ENCODE results near the gene PFAS.

Gene PFAS

DNA sequence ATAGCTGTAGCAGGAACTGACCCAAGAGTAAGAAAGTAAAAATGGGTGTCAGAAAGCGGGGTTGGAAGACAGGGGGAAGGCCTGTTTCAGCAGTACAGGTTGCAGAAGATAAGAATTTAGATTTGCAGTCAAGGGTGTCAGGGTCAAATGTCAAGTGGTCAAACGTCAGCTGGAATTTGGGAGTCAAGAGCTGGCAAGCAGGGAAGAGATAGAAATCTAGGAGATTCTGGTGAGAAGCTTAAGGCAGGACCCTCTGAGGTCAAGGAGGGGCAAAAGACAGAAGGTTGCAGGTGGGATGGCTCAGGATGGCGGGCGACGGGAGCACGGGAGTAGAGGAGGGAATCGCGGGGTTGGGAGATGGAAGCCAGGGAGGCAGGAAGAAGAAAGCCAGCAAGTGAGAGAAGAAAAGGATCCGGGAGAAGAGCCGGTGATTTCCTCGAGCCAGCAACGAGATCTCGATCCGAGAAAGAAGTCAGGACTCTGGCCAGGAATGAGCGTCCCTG lies 45.8 kb downstream of the PFAS start:
- FAIRE-seq, result no peak
- no peak for DNase-seq (ENCODE audit: low spot score)

GRCh38 chr17:8300226-8300625 lies 51.1 kb downstream of the PFAS start:
- FAIRE-seq (no peak), DNase-seq (ENCODE audit: low spot score) (no peak)

DNA sequence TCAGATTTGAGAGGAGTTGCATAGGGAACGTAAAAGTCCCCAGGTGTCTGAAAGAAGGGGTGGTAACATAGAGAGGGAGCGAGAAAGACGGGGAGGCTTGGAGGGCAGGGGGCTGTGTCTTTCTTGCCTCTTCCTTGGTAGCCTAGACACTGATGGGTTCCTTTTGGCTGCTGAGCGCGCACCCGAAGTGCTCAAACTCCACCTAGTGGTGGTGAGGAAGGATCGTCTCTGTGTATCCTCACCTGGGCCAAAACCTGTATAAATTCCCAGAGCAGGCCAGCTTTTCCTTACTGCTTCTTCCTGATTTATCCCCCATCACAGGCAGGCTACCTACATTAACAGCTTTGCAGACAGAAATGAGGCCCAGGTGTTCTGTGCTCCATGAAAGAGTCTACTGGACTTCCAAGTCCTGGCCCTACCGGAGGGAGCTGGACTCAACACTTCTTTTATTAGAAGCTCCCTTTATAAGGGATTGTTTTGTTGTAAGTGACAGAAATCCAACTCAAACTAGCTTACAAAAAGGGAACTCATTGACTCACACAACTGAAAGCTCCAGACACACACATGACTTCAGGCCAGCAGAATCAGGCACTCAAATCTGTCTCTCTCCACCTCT lies 51.6 kb downstream of the PFAS start:
- FAIRE-seq (no peak), DNase-seq (ENCODE audit: low spot score) (peak; percentile 73)

DNA sequence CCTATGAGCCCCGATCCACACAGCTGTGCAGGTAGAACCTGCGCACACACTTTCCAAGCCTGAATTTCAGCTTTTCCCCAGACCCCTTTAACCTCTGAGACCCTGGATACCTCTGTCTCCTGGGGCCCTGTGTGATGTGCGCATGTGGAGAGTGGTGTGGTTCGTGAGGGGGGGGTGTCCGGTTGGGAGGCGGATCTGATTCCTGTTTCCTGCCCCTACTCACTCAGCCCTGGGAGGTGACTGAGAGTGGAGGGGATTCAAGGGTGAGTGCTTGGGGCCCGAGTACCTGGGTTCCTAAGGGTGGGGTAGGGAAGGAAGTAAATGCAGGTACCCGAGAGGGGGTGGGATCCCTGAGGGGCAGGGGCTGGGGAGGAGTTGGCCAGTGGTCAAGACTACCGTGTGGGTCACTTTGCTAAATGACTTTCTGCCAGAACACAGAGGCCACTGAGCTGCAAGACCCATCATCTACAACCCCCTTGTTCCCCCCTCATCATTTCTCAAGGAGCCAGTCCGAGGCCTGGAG lies 61.6 kb downstream of the PFAS start:
- no peak for FAIRE-seq
- no peak for DNase-seq (ENCODE audit: low spot score)

- FAIRE-seq (no peak), DNase-seq (ENCODE audit: low spot score) (no peak)
Observed at GRCh38 chr17:8311131-8311790, 62.2 kb downstream of the PFAS start.

GRCh38 chr17:8312251-8312650 lies 63.2 kb downstream of the PFAS start:
- FAIRE-seq (no peak), DNase-seq (ENCODE audit: low spot score) (no peak)

- FAIRE-seq (no peak), DNase-seq (ENCODE audit: low spot score) (no peak)
Observed at GRCh38 chr17:8312726-8313600, 63.9 kb downstream of the PFAS start.

DNA sequence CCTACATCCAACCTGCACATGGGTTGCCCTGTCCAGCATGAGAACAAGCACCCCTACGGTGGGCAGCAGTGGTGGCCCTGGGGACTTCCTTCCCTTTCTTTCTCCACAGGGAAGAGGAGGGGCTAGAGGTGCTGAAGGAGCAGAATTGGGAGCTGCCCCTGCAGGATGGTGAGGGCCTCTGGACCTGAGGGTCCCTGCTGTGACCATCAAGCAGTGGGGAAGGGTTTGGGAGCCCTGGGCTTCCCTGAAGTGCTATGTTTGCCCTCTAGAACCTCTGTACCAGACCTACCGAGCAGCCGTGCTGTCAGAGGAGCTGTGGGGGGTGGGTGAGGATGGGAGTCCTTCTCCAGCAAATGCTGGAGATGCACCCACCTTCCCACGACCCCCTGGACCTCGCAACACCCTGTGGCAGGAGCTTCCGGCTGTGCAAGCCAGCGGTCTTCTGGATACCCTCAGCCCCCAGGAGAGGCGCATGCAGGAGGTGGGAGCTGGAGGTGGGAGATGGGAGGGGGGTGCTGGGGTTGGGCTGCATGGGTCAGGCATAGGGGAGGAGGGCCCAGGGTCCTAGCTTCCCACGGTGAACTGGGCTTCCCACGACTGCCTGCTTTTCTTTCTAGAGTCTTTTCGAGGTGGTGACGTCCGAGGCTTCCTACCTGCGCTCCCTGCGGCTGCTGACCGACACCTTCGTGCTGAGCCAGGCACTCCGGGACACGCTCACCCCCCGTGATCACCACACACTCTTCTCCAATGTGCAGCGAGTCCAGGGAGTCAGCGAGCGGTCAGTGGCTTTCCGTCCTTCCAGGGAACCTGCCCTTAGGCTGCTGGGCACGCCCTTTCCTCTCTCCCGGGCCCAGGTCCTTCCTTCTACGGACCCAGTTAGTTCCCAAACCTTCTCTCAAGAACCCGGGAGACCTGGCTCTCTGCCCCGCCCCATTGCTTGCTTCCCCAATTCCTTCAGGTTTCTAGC lies 66.0 kb downstream of the PFAS start:
- FAIRE-seq (no peak), DNase-seq (ENCODE audit: low spot score) (no peak)

GRCh38 chr17:8315764-8316217 lies 66.7 kb downstream of the PFAS start:
- FAIRE-seq (no peak), DNase-seq (ENCODE audit: low spot score) (no peak)

DNA sequence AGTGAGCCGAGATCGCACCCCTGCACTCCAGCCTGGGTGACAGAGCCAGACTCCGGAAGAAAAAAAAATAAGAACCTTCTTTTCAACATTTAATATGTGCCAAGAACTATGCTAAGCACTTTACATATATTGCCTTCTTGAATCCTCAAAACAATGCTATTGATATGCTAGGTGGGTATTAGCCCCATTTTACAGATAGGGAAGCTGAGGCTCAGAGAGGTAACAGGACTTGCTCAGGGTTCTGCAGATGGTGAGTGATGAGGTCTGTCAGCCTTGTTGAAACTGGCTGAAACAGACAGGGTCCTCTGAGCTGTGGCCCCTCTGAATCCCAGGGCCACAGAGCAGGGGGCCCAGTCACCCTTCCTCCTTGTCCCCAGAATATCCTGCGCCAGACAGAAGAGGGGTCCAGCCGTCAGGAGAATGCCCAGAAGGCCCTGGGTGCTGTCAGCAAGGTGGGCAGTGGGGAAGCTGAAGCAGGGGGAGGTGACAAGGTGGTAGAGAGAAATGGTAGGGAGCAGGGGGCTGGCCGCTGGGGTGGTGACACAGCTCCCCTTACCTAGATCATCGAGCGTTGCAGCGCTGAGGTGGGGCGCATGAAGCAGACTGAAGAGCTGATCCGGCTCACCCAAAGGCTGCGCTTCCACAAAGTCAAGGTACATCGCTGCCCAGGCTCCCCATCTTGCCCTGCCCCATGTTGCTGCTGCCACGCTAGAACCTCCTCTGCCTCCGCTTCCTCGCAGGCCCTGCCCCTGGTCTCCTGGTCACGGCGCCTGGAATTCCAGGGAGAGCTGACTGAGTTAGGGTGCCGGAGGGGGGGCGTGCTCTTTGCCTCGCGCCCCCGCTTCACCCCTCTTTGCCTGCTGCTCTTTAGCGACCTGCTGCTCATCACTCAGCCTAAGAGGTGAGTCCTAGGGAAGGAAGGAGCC lies 69.2 kb downstream of the PFAS start:
- DNase-seq (ENCODE audit: low spot score) (no peak), FAIRE-seq (no peak)

All from urothelium cell line (cell line).